GM12875 (cell line): Measurements from ENCODE around the gene ERLIN1.

Experiments
- H3K4me3 ChIP-seq: one replicate; pipeline ENCODE4 v1.5.1; 2011; ENCODE audit warnings: low read depth, low read length, control low read depth
- CTCF ChIP-seq: IDR thresholded peaks from 2 replicates; pipeline ENCODE4 v1.5.1; 2011; ENCODE audit warnings: low read depth, mild to moderate bottlenecking, control low read depth, inconsistent platforms, low read length, moderate library complexity, borderline replicate concordance; ENCODE audit not compliant: insufficient read depth

ERLIN1 gene

GRCh38 chr10:100120550-100120949 lies 65.3 kb downstream of the ERLIN1 start:
- no peak for TF ChIP-seq CTCF
- H3K4me3 ChIP-seq = no peak overlapping the region

- TF ChIP-seq CTCF = no peak
- no peak overlapping the region for H3K4me3 ChIP-seq
These were observed 66.1 kb downstream of the ERLIN1 start for GRCh38 chr10:100119726-100120125.

- TF ChIP-seq CTCF = no peak
- no peak overlapping the region for H3K4me3 ChIP-seq
These were observed 70.7 kb downstream of the ERLIN1 start for GRCh38 chr10:100114976-100115770.

GRCh38 chr10:100114460-100114859 lies 71.4 kb downstream of the ERLIN1 start:
- no peak overlapping the region for H3K4me3 ChIP-seq
- TF ChIP-seq CTCF = no peak

GRCh38 chr10:100109670-100110069 lies 76.2 kb downstream of the ERLIN1 start:
- TF ChIP-seq CTCF = no peak
- H3K4me3 ChIP-seq = no peak overlapping the region

GRCh38 chr10:100106865-100107264 lies 79.0 kb downstream of the ERLIN1 start:
- TF ChIP-seq CTCF = no peak
- H3K4me3 ChIP-seq = no peak overlapping the region

- no peak for TF ChIP-seq CTCF
- no peak overlapping the region for H3K4me3 ChIP-seq
These were observed 81.5 kb downstream of the ERLIN1 start for GRCh38 chr10:100104300-100104699.
